Activated CD4-positive, alpha-beta T cell treated with anti-CD3 and anti-CD28 coated beads, Interleukin-2, amount 10 ng/mL, durations not matched to agents 7 days and 5 days (primary cell): Measurements from ENCODE around the gene TSPAN2. TPM values are rescaled to one million over a fixed set of nuclear protein-coding genes. Genes with fewer than 3 reads are reported as not detected.

ENCODE experiments used
- CTCF ChIA-PET: fragments of 350-600 bp; sonication (Branson Sonifier 250); formaldehyde crosslinking; loops from one replicate; lab custom pipeline; 2021; ENCODE audit warnings: antibody characterized with exemption; lab: Charles Lee
- POLR2A ChIA-PET: fragments of 350-600 bp; sonication (Branson Sonifier 250); formaldehyde crosslinking; loops from one replicate; lab custom pipeline; 2021; ENCODE audit warnings: antibody characterized with exemption; lab: Charles Lee
- DNase-seq: peaks from one replicate; pipeline ENCODE4 v3.0.0-alpha.2; 2020
- H3K27ac Mint-ChIP-seq: one replicate; pipeline ENCODE4 v1.8.0; 2021; ENCODE audit warnings: mild to moderate bottlenecking, moderate library complexity, mixed read lengths
- H3K27me3 Mint-ChIP-seq: one replicate; pipeline ENCODE4 v1.8.0; 2021; ENCODE audit warnings: mixed read lengths
- H3K36me3 Mint-ChIP-seq: one replicate; pipeline ENCODE4 v1.8.0; 2021; ENCODE audit warnings: low read depth, mixed read lengths
- H3K4me1 Mint-ChIP-seq: one replicate; pipeline ENCODE4 v1.8.0; 2021; ENCODE audit warnings: mixed read lengths
- H3K4me3 Mint-ChIP-seq: one replicate; pipeline ENCODE4 v1.8.0; 2021; ENCODE audit warnings: mild to moderate bottlenecking, moderate library complexity, mixed read lengths
- H3K9me3 Mint-ChIP-seq: one replicate; pipeline ENCODE4 v1.8.0; 2021; ENCODE audit warnings: mixed read lengths
- total RNA-seq, 2 experiments: library from RNA; stranded (reverse); gene quantifications; one replicate each; pipeline ENCODE4 v1.2.3, GENCODE V29; 2021

Gene TSPAN2
- 1 to 10 TPM; 2.4 to 3.5 TPM for total RNA-seq

GRCh38 chr1:115089420-115090185, at the start of gene TSPAN2:
Gene TSPAN2 (minus strand): TSS chr1:115089503. CDS start chr1:115089432, 71 bp downstream.
- DNase-seq: peak; percentile 48
- peaks cover 6% of the 10 kb centered on the region for H3K27me3 Mint-ChIP-seq
- peak within 1 kb of the TSS; percentile 43 for H3K27ac Mint-ChIP-seq
- CTCF ChIA-PET: interaction anchor here (0.7 kb wide), 1 partner anchor 9 kb away, joined by 3 read pairs; no protein-coding TSS in a partner anchor
- POLR2A ChIA-PET: no interaction called here
- H3K36me3 Mint-ChIP-seq: peaks cover 2% of the 10 kb centered on the region
- peak within 1 kb of the TSS; percentile 73 for H3K4me3 Mint-ChIP-seq
- peaks cover 6% of the 10 kb centered on the region for H3K9me3 Mint-ChIP-seq
- peaks cover 33% of the 10 kb centered on the region for H3K4me1 Mint-ChIP-seq

GRCh38 chr1:115138973-115139372, 49.7 kb upstream of the TSPAN2 start:
- no peaks in the 10 kb centered on the region for H3K9me3 Mint-ChIP-seq
- peaks cover 12% of the 10 kb centered on the region for H3K27me3 Mint-ChIP-seq
- peak; percentile 69 for DNase-seq
- ChIA-PET POLR2A (no interaction called here), CTCF (interaction anchor here (0.8 to 1.9 kb wide), 3 partner anchors 13 to 456 kb away, joined by 3 to 8 read pairs (median 3); no protein-coding TSS in a partner anchor)
- no peak overlapping the region for H3K27ac Mint-ChIP-seq
- no peaks in the 10 kb centered on the region for H3K4me1 Mint-ChIP-seq
- no peaks in the 10 kb centered on the region for H3K36me3 Mint-ChIP-seq
- no peak overlapping the region for H3K4me3 Mint-ChIP-seq

- Mint-ChIP-seq H3K27ac (no peak overlapping the region), H3K36me3 (no peaks in the 10 kb centered on the region), H3K4me1 (no peaks in the 10 kb centered on the region), H3K27me3 (peaks cover 12% of the 10 kb centered on the region), H3K4me3 (no peak overlapping the region), H3K9me3 (no peaks in the 10 kb centered on the region)
- POLR2A ChIA-PET: no interaction called here
- DNase-seq: no peak
- CTCF ChIA-PET: interaction anchor here (0.9 to 1.9 kb wide), 2 partner anchors 25 to 457 kb away, joined by 3 to 8 read pairs; no protein-coding TSS in a partner anchor
Observed at GRCh38 chr1:115138271-115138670, 49.0 kb upstream of the TSPAN2 start.

- H3K36me3 Mint-ChIP-seq: no peaks in the 10 kb centered on the region
- H3K4me3 Mint-ChIP-seq: no peak overlapping the region
- H3K27me3 Mint-ChIP-seq: peaks cover 12% of the 10 kb centered on the region
- DNase-seq: no peak
- H3K27ac Mint-ChIP-seq: no peak overlapping the region
- ChIA-PET POLR2A (no interaction called here), CTCF (interaction anchor here (1.5 to 1.6 kb wide), 2 partner anchors 9 to 11 kb away, joined by 3 to 4 read pairs; no protein-coding TSS in a partner anchor)
- no peaks in the 10 kb centered on the region for H3K4me1 Mint-ChIP-seq
- no peaks in the 10 kb centered on the region for H3K9me3 Mint-ChIP-seq
Observed at GRCh38 chr1:115137191-115137590, 47.9 kb upstream of the TSPAN2 start.

- H3K9me3 Mint-ChIP-seq: no peaks in the 10 kb centered on the region
- peaks cover 8% of the 10 kb centered on the region for H3K27me3 Mint-ChIP-seq
- DNase-seq: no peak
- no peaks in the 10 kb centered on the region for H3K4me1 Mint-ChIP-seq
- POLR2A ChIA-PET: no interaction called here
- CTCF ChIA-PET: interaction anchor here (0.9 to 1.6 kb wide), 3 partner anchors 9 to 13 kb away, joined by 3 to 4 read pairs (median 4); no protein-coding TSS in a partner anchor
- H3K36me3 Mint-ChIP-seq: no peaks in the 10 kb centered on the region
- no peak overlapping the region for H3K4me3 Mint-ChIP-seq
- no peak overlapping the region for H3K27ac Mint-ChIP-seq
Observed at GRCh38 chr1:115136706-115137105, 47.4 kb upstream of the TSPAN2 start.

GRCh38 chr1:115136106-115136505, 46.8 kb upstream of the TSPAN2 start:
- Mint-ChIP-seq H3K36me3 (no peaks in the 10 kb centered on the region), H3K4me1 (no peaks in the 10 kb centered on the region), H3K27ac (no peak overlapping the region)

GRCh38 chr1:115135681-115136080, 46.4 kb upstream of the TSPAN2 start:
- no peak for DNase-seq
- no peaks in the 10 kb centered on the region for H3K36me3 Mint-ChIP-seq
- H3K27me3 Mint-ChIP-seq: peaks cover 5% of the 10 kb centered on the region
- ChIA-PET POLR2A (no interaction called here), CTCF (no interaction called here)
- H3K9me3 Mint-ChIP-seq: no peaks in the 10 kb centered on the region
- H3K4me3 Mint-ChIP-seq: no peak overlapping the region
- H3K27ac Mint-ChIP-seq: no peak overlapping the region
- no peaks in the 10 kb centered on the region for H3K4me1 Mint-ChIP-seq

More at GRCh38 chr1:115136106-115136505, 46.8 kb upstream of the TSPAN2 start:
- ChIA-PET POLR2A (no interaction called here), CTCF (interaction anchor here (0.9 to 1.6 kb wide), 2 partner anchors 10 to 12 kb away, joined by 3 to 4 read pairs; no protein-coding TSS in a partner anchor)
- Mint-ChIP-seq H3K27me3 (peaks cover 7% of the 10 kb centered on the region), H3K9me3 (no peaks in the 10 kb centered on the region), H3K4me3 (no peak overlapping the region)
- no peak for DNase-seq

GRCh38 chr1:115134850-115135480, 45.7 kb upstream of the TSPAN2 start:
- H3K27ac Mint-ChIP-seq: no peak overlapping the region
- no peaks in the 10 kb centered on the region for H3K36me3 Mint-ChIP-seq
- no peak for DNase-seq
- H3K4me1 Mint-ChIP-seq: no peaks in the 10 kb centered on the region
- peaks cover 2% of the 10 kb centered on the region for H3K27me3 Mint-ChIP-seq
- POLR2A ChIA-PET: no interaction called here
- H3K9me3 Mint-ChIP-seq: no peaks in the 10 kb centered on the region
- CTCF ChIA-PET: no interaction called here
- H3K4me3 Mint-ChIP-seq: no peak overlapping the region

GRCh38 chr1:115134231-115134630, 44.9 kb upstream of the TSPAN2 start:
- Mint-ChIP-seq H3K4me1 (no peaks in the 10 kb centered on the region), H3K27me3 (peaks cover 2% of the 10 kb centered on the region), H3K4me3 (no peak overlapping the region), H3K27ac (no peak overlapping the region), H3K36me3 (no peaks in the 10 kb centered on the region), H3K9me3 (no peaks in the 10 kb centered on the region)
- POLR2A ChIA-PET: interaction anchor here (0.6 kb wide), 1 partner anchor 139 kb away, joined by 4 read pairs; no protein-coding TSS in a partner anchor
- no peak for DNase-seq
- CTCF ChIA-PET: no interaction called here

GRCh38 chr1:115133440-115133839, 44.1 kb upstream of the TSPAN2 start:
- Mint-ChIP-seq H3K4me3 (no peak overlapping the region), H3K27ac (no peak overlapping the region), H3K27me3 (peaks cover 2% of the 10 kb centered on the region), H3K36me3 (no peaks in the 10 kb centered on the region), H3K9me3 (no peaks in the 10 kb centered on the region), H3K4me1 (no peaks in the 10 kb centered on the region)
- ChIA-PET CTCF (no interaction called here), POLR2A (no interaction called here)
- no peak for DNase-seq

- DNase-seq: no peak
- no peaks in the 10 kb centered on the region for H3K27me3 Mint-ChIP-seq
- no peaks in the 10 kb centered on the region for H3K36me3 Mint-ChIP-seq
- no peaks in the 10 kb centered on the region for H3K9me3 Mint-ChIP-seq
- POLR2A ChIA-PET: no interaction called here
- CTCF ChIA-PET: no interaction called here
- no peak overlapping the region for H3K4me3 Mint-ChIP-seq
- no peaks in the 10 kb centered on the region for H3K4me1 Mint-ChIP-seq
- H3K27ac Mint-ChIP-seq: no peak overlapping the region
Observed at GRCh38 chr1:115130786-115131185, 41.5 kb upstream of the TSPAN2 start.

GRCh38 chr1:115129071-115129640, 39.9 kb upstream of the TSPAN2 start:
- ChIA-PET CTCF (no interaction called here), POLR2A (no interaction called here)
- H3K4me1 Mint-ChIP-seq: no peaks in the 10 kb centered on the region
- H3K4me3 Mint-ChIP-seq: no peak overlapping the region
- peaks cover 3% of the 10 kb centered on the region for H3K9me3 Mint-ChIP-seq
- no peak for DNase-seq
- no peak overlapping the region for H3K27ac Mint-ChIP-seq
- peaks cover 2% of the 10 kb centered on the region for H3K36me3 Mint-ChIP-seq
- H3K27me3 Mint-ChIP-seq: peaks cover 9% of the 10 kb centered on the region
